CD4-positive, alpha-beta T cell treated with Interleukin-6 at 100 ng/mL for 8 hours (primary cell): ENCODE measurements around the gene ITPK1.

Experiments used
- DNase-seq: peaks from one replicate; pipeline ENCODE4 v3.0.0-alpha.2; 2020; ENCODE audit warnings: mixed read lengths, low spot score

ITPK1 gene

DNA sequence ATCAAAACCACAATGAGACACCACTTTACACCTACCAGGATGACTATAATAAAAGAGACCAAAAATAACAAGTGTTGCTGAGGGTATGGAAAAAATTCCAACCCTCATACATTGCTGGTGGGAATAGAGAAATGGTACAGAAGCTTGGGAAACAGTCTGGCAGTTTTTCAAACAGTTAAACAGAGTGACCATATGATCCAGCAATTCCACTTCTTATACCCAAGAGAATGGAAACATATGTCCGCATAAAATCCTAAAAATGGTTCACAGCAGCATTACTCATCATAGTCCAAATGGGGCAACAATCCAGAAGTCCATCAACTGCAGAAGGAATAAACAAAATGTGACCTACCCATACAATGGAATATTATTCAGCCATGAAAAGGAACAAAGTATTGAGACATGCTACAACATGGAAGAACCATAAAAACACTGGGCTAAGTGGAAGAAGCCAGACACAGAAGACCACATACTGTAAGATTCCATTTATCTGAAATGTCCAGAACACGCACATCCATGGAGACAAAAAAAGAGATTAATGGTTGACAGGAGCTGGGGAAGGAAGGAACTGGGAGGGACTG, 148.3 kb downstream of the ITPK1 start:
- no peak for DNase-seq

GRCh38 chr14:92965281-92965680, 150.4 kb downstream of the ITPK1 start:
- DNase-seq: no peak

DNA sequence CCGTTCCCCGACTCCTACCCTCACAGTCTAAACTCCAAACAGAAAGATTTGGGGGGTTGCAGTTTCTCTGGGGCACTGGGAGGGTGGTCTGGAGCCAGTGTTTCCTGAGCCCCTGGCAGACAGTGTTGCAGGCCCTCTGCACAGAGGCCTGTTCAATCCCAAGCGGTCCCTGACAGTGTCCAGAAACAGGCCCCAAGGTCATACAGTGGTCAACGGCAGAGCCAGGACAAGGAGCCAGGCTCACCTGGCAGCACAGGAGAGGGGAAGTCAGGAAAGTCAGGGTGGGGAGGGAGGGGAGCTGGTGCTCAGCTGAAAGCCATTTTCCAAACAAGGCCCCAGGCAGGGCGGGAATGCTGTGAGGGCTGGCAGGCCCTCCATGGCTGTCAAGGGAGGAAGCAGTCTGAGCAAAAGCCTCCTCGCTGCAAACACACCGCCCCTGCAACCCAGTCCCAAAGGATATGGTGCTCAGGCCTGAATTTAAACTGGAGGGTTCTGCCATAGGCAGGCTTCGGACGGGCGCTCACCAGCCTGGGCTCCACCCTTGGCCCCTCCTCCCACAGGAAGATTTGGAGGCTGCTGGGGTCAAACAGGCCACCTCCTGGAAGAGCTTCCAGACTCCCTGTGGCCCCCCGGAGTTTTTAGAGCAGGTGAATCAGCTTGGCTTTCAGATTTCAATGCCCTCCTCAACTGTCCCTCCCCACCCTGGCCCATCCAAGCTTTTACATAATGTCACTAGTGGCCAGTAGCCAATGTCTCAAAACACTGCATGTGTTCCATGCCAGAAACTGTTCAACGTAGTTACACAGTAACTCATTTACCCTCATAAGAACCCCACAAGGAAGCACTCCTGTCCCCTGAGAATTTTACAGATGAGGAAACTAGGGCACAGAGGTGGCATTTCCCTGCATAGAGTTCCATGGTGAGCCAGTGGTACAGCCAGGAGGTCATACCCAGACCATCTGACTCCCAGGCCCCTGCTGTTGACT, 151.3 kb downstream of the ITPK1 start:
- DNase-seq: no peak

DNA sequence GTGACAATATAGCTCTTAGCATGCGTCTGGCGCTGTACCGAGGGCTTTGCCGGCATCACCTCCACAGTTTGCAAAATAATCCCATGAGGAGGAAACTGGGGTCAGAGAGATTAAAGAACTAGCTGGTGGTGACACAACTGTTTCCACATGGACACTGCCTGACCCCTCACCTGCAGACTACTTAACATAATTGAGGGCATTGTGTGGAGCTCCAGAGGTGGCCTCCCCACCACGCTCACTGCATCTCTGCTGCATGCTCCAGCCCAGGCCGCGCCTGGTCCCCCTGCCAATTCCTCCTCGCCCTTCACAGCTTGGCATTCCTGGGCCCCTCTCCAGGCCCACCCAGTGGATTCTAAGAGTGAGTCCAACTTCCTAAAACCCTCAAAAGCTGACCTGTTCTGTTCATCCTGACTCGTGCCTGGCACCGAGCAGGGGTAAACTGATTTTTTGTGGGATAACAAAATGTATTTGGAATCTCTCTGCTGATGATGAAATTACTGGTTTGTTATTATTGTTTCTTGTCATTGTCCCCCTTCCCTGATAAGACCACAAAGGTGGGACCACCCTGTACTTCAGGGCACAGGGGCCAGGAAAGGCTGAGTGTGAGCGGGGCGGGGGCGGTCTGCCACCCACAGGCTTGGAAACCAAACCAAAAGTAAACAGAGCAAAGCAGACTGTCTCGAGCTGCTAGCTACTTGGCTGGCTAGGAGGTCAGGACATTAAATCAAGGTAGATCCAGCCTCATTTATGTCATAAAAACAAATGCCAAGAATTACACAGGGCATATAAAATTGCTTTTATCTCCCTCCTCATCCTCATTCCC, 152.2 kb downstream of the ITPK1 start:
- no peak for DNase-seq

GRCh38 chr14:92962831-92963095, 153.0 kb downstream of the ITPK1 start:
- no peak for DNase-seq

DNA sequence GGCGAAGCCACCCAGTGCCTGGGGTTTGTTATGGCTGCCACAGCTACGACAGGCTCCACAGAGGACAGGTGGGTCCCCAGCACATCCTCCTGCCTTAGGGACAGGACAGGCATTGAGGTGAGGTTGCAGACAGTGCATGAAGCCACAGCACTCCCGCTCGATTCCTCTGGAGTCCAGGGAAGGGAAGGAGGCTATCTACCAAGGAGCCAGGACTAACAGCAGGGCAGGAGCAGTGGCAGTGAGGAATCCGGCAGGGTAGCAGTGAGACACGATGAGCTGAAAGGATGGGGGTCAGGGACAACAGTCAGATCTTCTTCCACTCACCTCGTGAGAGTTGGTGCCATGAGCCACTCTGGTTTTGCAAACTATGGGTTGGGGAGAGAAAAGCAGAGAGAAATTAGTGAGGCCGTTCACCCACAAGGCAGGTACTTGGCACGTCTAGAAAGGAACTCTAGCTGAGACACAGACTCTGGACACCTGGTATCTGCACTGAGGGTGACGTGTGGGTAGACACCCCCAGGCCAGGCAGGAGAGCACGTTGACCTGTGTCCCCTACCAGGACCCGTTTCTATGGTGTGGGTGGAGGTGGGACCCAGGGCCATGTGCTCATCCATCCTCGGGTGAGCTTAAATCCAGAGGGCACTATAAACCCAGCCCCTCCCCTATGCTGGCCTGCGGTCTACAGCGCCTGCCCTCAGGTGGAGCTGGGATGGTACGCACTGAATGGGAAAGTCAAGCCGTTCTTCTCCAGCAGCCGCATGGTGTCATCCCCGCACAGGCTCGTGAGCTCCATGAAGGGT, 153.5 kb downstream of the ITPK1 start:
- DNase-seq: no peak

- DNase-seq: no peak
These were observed 154.2 kb downstream of the ITPK1 start for GRCh38 chr14:92961567-92961855.

- no peak for DNase-seq
These were observed 154.8 kb downstream of the ITPK1 start for GRCh38 chr14:92960706-92961566.

DNA sequence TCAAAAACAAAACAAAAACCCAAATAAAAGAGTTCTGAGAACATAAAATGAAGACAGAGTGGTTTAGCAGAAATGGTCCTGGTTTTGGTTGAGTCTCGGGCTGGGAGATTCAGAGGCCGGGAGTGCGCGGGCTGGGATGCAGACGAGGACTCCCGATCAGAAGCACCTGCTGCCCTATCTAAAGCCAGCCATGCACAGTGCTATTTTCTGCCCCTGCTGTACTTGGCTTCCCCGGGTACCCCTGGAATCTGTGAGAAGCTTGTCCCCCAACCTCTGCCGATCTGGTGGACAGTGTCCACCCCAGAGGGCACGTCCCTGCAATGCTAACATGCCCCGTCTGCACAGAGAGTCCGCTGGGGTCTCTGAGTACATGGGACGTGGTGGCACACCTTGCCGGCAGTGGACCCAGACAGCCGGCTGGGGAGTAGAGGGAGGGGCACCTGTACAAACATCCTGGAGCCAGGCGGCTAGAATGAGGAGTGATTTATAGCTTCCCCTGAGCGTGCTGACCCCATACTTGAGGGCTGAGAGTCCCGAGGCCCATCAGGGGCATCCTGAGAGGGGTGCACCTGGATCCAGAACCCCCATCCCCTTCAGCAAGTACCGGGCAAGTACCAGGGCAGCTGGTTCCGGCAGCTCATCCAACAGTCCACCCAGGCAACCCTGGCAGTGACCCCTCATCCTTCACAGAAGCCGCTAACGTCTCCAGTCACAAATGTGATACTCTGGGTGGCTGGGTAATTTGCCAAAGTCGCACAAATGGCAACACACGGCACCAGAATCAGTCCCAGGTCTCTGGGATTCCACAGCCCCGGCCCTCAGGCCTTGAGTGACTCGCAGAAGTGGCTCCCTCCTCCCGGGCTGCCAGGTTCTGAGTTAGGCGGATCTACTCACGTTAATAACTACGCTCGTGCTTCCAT, 155.7 kb downstream of the ITPK1 start:
- no peak for DNase-seq

DNA sequence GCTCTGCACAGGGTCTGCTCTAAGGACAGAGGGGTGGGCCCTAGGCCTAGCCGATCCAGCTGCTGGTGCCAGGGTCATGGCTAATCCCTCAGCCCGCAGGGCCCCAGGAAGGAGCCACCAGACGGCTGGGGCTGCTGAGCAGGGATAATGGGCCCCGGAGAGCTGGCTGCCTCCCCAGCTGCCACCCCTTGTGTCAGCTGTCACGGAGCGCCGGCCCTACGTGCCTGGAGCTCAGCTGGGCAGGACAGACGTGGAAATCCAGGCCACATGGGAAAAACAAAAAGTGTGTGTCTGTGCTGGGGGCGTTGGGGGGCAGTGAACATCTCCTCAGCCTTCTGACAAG, 156.6 kb downstream of the ITPK1 start:
- DNase-seq: no peak

GRCh38 chr14:92958373-92959188, 157.1 kb downstream of the ITPK1 start:
- no peak for DNase-seq

- DNase-seq: no peak
These were observed 158.8 kb downstream of the ITPK1 start for GRCh38 chr14:92956961-92957360.

GRCh38 chr14:92955381-92955780, 160.3 kb downstream of the ITPK1 start:
- DNase-seq: no peak

GRCh38 chr14:92954933-92955332, 160.8 kb downstream of the ITPK1 start:
- no peak for DNase-seq

DNA sequence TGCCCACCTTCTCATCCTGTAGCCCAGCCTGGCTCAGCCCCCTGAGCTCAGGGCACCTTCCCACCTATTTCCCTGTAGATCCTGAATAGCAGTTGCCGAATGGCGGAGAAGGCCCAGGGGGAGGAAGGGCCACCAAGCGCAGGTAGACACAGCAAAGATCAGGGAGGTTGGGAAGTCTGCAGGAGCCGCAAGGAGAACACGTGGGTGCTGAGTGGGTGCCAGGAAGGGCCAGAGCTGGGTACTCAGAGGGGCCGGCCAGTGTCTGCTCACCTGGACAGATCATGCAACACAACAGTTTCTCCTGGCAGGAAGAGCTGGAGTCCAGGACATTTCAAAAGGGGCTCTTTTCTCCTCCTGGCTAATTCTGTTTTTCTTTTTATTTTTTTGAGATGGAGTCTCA, 162.2 kb downstream of the ITPK1 start:
- DNase-seq: no peak

- DNase-seq: no peak
These were observed 163.0 kb downstream of the ITPK1 start for GRCh38 chr14:92952481-92953298.

GRCh38 chr14:92951912-92952471, 163.7 kb downstream of the ITPK1 start:
- peak; percentile 75 for DNase-seq

DNA sequence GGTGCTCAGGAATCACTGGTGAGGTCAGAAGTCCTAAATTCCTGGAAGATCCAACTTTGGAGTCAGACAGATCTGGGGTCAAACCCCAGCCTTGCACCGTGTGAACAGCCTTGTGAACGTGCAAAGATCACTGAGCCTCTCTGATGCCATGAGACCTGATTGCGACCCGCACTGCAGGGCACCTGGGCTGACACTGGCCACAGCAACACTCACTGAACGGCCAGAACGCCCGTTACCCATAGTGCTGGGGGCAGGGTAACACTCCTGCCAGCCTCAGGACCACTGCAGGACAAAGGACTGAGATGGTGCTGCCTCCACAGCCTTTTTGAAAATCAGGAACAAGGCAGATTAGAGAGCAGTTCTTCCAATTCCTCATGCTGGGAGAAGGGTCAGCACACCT, 164.5 kb downstream of the ITPK1 start:
- DNase-seq: no peak
